HepG2 (cell line): Measurements from ENCODE around the gene CCDC85C.

Experiments used
- GABPB1 ChIP-seq: IDR thresholded peaks from 2 replicates; pipeline ENCODE4 v1.6.1; 2016; ENCODE audit warnings: mild to moderate bottlenecking, missing genetic modification reagents, moderate library complexity, missing compliant biosample characterization
- GATAD1 ChIP-seq: IDR thresholded peaks from 2 replicates; pipeline ENCODE4 v1.6.1; 2016; ENCODE audit warnings: missing genetic modification reagents, missing compliant biosample characterization
- NR2F2 ChIP-seq: IDR thresholded peaks from 2 replicates; pipeline ENCODE4 v1.6.1; 2012; ENCODE audit warnings: low read depth, inconsistent platforms, borderline replicate concordance
- SUZ12 ChIP-seq: fragments of 150-350 bp; IDR thresholded peaks from 2 replicates; pipeline ENCODE4 v1.6.1; 2014; ENCODE audit warnings: low read depth, low read length
- ZNF292 ChIP-seq: sonication (generic); formaldehyde crosslinking; IDR thresholded peaks from 2 replicates; pipeline ENCODE4 v1.8.1; 2022; ENCODE audit warnings: mild to moderate bottlenecking, low read depth, missing genetic modification reagents, borderline replicate concordance
- ZNF782 ChIP-seq: sonication (generic); formaldehyde crosslinking; IDR thresholded peaks from 2 replicates; pipeline ENCODE4 v1.4.0; 2020; ENCODE audit warnings: missing genetic modification reagents, mild to moderate bottlenecking, borderline replicate concordance
- TF ChIP-seq, protein P1 (sequence below): sonication (generic); formaldehyde crosslinking; IDR thresholded peaks from 2 replicates; pipeline ENCODE4 v1.8.1; 2023; ENCODE audit warnings: mild to moderate bottlenecking, inconsistent platforms, moderate library complexity, missing genetic modification reagents, borderline replicate concordance

- TF ChIP-seq SUZ12 (no peak), GATAD1 (CRISPR knock-in tag) (no peak), GABPB1 (CRISPR knock-in tag) (no peak), NR2F2 (no peak), ZNF292 (CRISPR knock-in tag) (no peak), ZNF782 (CRISPR knock-in tag) (no peak)
- TF ChIP-seq, protein P1, sequence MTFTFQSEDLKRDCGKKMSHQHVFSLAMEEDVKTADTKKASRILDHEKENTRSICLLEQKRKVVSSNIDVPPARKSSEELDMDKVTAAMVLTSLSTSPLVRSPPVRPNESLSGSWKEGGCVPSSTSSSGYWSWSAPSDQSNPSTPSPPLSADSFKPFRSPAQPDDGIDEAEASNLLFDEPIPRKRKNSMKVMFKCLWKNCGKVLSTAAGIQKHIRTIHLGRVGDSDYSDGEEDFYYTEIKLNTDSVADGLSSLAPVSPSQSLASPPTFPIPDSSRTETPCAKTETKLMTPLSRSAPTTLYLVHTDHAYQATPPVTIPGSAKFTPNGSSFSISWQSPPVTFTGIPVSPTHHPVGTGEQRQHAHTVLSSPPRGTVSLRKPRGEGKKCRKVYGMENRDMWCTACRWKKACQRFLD (CRISPR knock-in tag), result no peak
These were observed 13.1 kb upstream of the CCDC85C start for GRCh38 chr14:99616832-99617800.
